Smooth muscle cell of the brain vasculature (primary cell): ENCODE data around the gene CCDC57.

Experiments used
- DNase-seq: peaks from one replicate; pipeline ENCODE4 v3.0.0-alpha.2; 2012; ENCODE audit warnings: low read depth, low spot score

CCDC57 gene

GRCh38 chr17:82235775-82236141 is 23.1 kb upstream of the CCDC57 start:
- no peak for DNase-seq

- no peak for DNase-seq
Measured at GRCh38 chr17:82235056-82235774, 22.6 kb upstream of the CCDC57 start.

DNA sequence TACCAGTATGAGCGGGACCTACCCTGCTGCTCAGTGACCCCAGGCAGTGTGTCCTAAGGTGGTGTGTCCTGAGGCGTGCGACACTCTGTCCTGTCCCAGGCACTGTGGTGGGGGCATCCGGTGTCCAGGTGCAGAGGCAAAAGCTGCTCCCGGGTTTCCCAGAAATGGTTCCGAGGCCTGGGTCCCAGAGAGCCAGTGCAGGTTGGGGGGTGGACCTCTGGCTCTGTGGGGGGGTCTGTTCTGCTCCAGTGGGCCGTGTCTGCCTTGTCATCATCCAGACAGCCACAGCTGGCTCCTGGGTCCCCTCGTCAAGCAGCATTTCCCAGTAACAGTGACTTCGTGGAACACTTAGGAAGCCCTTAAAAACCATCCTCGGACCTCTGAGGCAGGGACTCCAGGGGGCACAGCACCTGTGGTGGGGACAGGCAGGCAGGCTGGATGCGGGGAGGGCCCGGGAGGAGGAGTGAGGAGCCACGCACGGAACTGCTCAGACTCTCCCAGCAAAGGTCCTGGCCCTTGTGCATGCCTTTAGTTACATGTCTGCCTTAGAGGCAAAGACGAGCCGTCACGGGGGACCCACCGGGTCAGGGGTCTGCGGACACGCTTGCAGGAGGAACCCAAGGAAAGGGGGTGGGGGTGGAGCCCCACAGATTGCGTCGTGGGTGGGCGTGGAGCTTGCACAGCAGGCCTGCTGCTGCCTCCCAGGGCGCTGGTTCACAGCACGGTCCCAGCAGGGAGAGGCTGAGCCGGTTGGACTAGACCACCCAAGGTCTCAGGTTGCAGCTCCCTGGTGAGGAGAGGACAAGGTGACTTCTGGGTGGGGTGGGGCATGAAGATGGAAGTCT is 21.8 kb upstream of the CCDC57 start:
- DNase-seq, result no peak

- no peak for DNase-seq
Measured at GRCh38 chr17:82232876-82233785, 20.5 kb upstream of the CCDC57 start.

GRCh38 chr17:82232322-82232820 is 19.7 kb upstream of the CCDC57 start:
- DNase-seq, result no peak

DNA sequence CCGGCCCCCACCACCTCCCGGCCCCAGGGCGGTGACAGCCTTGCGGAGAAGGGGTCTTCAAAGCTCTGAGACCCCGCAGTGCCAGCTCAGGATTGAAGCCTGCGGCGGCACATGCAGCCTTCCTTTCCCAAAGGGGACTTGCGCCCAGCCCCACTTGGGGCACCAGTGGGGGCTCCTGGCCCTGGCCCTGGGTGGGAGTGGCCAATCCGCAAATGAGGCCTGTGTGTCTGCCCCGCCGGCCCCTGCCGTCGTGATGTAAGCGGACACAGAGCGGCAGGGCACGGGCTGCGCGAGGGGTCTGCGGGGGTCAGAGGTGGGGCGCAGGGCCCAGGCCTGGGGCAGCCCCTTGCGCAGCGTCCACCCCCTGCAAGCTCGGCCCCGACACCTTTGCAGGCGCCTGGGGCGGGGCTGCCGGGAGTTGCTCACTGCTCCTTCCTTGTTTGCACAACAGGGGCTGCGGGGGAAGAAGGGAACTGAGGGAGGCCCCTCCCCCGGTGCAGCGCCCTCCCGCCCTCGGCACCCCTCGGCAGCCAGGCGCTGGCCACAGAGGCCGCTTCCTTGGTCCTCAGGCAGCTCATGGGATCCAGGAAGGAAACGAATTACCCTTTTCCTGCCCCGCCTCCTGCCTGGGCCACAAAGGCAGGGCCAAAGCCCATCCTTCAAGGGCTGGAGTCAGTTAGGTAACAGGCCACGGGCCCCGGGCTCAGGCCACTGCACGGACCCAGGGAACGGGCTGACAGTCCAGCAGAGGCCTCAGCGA is 19.1 kb upstream of the CCDC57 start:
- DNase-seq, result no peak

GRCh38 chr17:82231312-82231561 is 18.6 kb upstream of the CCDC57 start:
- no peak for DNase-seq

DNA sequence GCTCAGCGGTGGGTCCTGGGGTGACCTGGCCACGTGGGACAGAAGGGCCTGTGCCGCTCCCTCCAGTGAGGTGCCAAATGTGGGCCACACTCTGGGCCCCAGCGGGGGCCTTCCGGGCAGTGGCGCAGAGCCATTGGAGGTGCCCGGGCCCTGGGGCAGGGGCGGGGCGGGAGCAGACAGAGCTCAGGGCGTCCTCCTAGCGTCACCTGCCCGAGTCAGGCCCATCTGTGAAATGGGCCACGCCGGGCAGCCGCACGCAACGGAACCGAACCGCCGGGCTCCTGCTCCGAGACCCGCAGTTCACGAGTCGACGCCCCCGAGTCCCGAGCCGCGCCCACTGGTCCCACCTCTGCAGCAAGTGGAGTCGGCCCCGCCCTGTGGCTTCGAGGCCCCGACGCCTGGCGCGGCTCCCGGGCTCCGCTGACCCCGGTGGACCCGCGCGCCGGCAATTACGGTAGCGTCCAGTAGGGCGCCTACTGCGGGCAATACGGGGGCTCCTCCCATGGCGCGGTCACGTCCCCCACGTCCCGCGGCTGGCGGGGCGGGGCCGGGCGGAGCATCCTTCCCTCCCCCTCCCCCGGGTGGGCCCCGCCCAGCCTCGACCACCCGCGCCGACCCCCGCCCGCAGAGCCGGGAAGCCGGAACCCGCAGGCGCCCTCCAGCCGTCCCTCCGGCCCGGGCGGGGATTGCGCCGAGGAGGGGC is 18.1 kb upstream of the CCDC57 start:
- no peak for DNase-seq

DNA sequence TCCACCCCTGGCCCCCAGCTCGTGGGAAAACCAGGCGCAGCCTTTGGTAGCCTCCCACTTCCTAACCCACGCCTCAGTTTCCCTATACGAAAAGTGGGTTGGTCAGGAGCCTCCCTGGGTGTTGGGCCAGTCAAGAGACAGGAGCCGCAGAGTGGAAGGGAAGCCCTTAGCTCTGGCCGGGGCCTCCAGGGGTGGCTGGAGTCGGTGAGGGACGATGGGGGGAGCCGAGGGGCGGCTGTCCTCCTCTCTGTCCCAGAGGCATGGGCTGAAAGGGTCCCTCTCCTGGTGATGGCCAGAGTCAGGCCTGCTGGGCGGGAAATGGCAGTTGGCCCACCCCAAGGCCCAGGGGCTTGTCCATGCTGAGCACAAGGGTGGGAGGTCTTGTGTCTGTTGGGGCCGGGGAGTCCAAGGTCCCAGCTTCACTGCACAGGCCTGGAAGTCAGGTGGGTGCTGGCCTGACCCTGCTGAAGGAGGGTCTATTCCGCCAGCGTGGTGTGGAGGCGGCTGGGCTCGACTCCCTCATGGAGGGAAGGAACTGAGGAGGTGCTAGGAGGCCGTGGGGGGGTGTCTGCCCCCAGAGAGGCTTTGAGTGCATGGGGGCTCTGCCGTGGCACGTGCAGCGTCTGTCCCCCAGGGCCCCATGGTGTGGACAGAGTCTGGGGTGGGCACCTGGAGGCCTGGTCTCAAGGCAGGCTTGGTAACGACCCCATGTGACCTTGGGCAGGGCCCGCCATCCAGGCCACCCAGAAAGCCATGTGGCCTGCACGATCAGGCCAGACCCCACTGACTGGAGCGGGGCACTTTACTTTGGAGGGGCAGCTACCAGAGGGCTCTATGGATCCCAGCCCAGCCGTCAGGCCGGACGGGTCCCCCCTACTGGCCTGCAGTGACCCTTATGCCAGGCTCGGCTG is 17.3 kb upstream of the CCDC57 start:
- no peak for DNase-seq

DNA sequence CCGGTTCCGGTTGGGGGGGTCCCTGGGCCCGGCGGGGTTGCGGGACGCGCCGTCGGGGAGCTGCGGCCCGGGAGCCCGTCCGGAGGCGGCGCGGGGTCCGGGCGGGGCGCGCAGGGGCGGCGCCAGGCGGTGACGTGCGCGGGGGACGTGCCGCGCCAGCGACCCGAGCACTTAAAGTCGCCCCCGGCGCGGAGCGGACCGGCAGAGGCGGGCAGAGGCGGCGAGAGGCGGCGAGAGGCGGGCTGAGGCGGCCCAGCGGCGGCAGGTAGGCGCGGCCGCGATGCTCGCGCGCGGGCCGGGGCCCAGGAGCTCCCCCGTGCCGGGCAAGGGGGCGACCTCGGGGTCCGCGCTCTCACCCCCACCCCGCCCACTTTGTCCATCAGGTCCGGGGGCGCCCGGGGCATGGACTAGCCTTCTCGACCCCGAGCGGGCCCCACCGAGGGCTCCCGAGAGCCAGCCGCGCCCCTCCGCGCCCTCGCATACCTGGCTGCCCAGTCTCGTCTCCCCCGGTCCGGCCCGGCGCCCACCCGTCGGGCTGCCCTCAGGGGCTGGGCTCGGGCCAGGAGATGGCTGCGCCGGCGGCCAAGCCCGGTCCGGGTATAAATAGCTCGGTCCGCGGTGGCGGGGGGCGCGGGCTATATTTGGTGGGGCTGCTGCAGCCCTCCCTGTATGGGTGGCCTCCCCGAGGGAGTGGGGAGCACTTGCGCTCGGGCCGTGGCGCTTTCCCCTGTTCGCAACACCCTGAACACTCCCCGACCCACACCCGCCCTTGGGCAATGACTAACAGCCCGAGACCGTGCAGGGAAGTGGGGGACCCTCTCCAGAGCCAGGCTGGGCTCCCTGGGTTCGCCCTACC is 16.4 kb upstream of the CCDC57 start, which contains the start of gene SLC16A3:
TSS of gene SLC16A3 (plus strand) at position 201 of the 856 bp plus-strand sequence. CDS start 6,967 bp downstream, outside the sequence.
- DNase-seq, result no peak

GRCh38 chr17:82228278-82228841 is 15.7 kb upstream of the CCDC57 start:
- no peak for DNase-seq

DNA sequence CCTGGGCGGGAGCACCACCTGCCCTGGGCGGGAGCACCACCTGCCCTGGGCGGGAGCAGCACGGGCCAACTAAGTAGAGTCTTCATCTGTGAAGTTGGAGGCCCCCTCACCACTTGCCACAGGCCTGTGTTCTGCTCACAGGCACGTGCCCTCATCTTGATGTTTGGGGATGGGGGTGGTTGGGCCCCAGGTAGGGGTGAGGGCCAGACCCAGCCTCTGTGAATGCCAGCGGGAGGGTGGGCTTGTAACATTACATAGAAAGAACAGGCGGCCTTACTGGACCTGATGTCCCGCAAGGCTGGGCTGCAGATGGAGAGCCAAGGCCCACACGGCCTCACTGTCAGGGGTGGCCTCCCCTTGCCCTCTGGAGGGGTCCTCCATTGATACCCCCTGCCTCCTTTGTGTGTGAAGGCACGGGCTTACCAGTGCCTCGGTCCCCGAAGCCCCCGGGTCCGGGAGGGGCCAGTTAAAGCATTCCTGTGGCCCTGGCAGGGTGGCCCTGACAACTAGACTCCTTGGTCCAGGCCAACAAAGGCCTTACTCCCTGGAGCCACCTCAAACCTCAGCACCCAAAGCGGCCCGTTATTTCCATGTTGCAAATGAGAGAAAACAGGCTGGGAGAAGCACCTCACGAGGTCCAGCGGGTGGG is 15.1 kb upstream of the CCDC57 start:
- DNase-seq, result no peak

GRCh38 chr17:82226809-82227628 is 14.4 kb upstream of the CCDC57 start:
- DNase-seq, result no peak

DNA sequence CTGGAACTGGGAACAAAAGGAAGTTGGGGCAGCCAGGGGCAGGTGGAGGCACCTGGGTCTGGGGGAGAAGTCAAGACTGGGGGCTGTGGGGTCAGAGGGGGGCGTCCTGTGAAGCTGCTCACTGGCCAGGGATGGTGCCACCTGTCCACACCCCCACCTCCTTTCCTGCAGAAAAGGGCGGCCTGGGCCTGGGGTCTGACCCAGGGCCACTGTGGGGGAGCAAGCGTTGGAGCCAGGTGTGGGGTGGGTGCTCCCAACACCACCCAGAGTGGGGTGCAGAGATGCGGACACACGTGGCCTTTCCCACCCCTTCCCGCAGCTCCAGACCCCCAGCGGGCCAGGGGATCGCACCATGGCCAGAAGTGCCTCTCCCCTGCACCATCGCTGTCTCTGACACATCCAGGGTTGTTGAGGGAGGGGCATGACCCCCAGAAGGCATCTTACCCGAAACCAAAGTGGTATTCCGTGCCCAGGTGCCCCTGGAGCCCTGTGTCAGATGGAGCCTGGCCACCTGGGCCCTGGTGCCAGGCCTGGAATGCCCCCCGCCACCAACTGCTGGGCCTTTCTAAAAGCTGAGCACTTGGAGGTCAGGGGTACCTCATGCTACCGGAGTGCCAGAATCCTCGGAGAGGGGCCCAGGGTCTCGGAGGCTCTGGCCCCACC is 13.6 kb upstream of the CCDC57 start:
- DNase-seq, result no peak

DNA sequence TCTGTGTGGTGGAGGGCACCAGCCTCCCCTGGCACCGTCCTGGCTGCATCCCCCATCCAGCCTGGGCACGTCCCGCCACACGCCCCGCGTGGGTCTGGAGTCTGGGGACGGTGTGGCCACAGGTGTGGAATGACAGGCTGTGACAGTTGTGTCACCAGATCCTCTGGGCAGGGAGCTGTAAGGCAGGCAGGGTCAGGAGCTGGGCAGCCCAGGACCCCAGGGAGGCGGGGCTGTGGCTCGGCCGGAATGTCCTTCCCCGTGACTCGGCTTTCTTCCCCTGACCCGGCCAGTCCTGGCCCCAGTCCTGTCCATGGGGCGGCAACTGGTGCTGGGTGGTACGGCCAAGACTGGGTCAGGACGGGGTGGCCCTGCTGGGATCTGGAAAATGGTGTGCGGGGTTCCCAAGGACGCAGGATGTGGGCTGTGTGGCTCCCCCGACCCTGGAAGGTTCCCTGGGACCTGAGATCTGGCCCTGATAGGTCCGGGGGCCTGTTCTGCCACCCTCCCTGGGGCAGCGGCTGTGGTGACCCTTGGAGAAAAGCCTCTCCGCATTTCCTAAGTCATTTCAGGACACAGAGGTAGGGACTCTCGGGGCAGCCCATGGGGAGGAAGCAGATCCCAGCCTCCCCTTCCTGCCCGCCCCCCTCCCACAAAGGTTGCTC is 12.9 kb upstream of the CCDC57 start:
- DNase-seq, result no peak

GRCh38 chr17:82224666-82225065 is 12.0 kb upstream of the CCDC57 start:
- DNase-seq, result no peak
